WERI-Rb-1 (cell line): ENCODE data around the gene TMEFF1.

Experiments
- DNase-seq: peaks from one replicate; pipeline ENCODE4 v3.0.0-alpha.2; 2020
- H3K27ac ChIP-seq: fragments of 250-450 bp; sonication (Bioruptor Pico); 2 replicates; pipeline ENCODE4 v1.5.1; 2020; ENCODE audit warnings: mild to moderate bottlenecking, moderate library complexity
- H3K27me3 ChIP-seq: fragments of 250-450 bp; sonication (Bioruptor Pico); 2 replicates; pipeline ENCODE4 v1.5.1; 2021; ENCODE audit warnings: mild to moderate bottlenecking, low read depth, moderate library complexity; ENCODE audit not compliant: insufficient read depth, severe bottlenecking
- H3K36me3 ChIP-seq: fragments of 250-450 bp; sonication (Bioruptor Pico); 2 replicates; pipeline ENCODE4 v1.5.1; 2020; ENCODE audit warnings: mild to moderate bottlenecking, moderate library complexity
- H3K4me3 ChIP-seq: 2 replicates; pipeline ENCODE4 v1.5.1; 2011; ENCODE audit warnings: low read depth, mild to moderate bottlenecking, control low read depth, low read length
- H3K9me3 ChIP-seq: fragments of 250-450 bp; sonication (Bioruptor Pico); 2 replicates; pipeline ENCODE4 v1.5.1; 2021; ENCODE audit warnings: mild to moderate bottlenecking, moderate library complexity; ENCODE audit not compliant: severe bottlenecking
- CTCF ChIP-seq: IDR thresholded peaks from 2 replicates; pipeline ENCODE4 v1.5.1; 2011; ENCODE audit warnings: low read depth, mild to moderate bottlenecking, control low read depth, inconsistent platforms, low read length

TMEFF1 gene

GRCh38 chr9:100472788-100473275 lies at the start of gene TMEFF1:
Gene TMEFF1, plus strand, starts transcription at chr9:100473149. Its CDS starts 396 bp downstream, at chr9:100473545.
- peak within 1 kb of the TSS; percentile 88 for H3K4me3 ChIP-seq
- H3K27ac ChIP-seq, result peak within 1 kb of the TSS; percentile 84
- TF ChIP-seq CTCF, result peak; percentile 31; the same call in 1 of the 2 replicates
- no peaks in the 10 kb centered on the region for H3K9me3 ChIP-seq
- DNase-seq, result peak; percentile 93
- no peaks in the 10 kb centered on the region for H3K27me3 ChIP-seq
- H3K36me3 ChIP-seq, result peaks cover 4% of the 10 kb centered on the region

GRCh38 chr9:100425758-100426157 lies 47.2 kb upstream of the TMEFF1 start:
- Histone ChIP-seq H3K36me3 (no peaks in the 10 kb centered on the region; the same call in 1 of the 2 replicates), H3K27me3 (no peaks in the 10 kb centered on the region), H3K4me3 (no peak overlapping the region), H3K27ac (peak overlapping the region; percentile 91), H3K9me3 (no peaks in the 10 kb centered on the region)
- DNase-seq, result no peak
- no peak for TF ChIP-seq CTCF

- Histone ChIP-seq H3K9me3 (no peaks in the 10 kb centered on the region), H3K27me3 (no peaks in the 10 kb centered on the region), H3K27ac (peak overlapping the region; percentile 91), H3K36me3 (no peaks in the 10 kb centered on the region; the same call in 1 of the 2 replicates), H3K4me3 (peak overlapping the region; percentile 83)
- DNase-seq, result no peak
- TF ChIP-seq CTCF, result no peak
Measured at GRCh38 chr9:100426189-100426529, 46.8 kb upstream of the TMEFF1 start.

GRCh38 chr9:100426530-100427365 lies 46.2 kb upstream of the TMEFF1 start, which contains the start of gene MSANTD3:
Gene MSANTD3, plus strand, starts transcription at chr9:100427143. Its CDS starts 14,796 bp downstream, at chr9:100441939.
- Histone ChIP-seq H3K27ac (peak within 1 kb of the TSS; percentile 91), H3K27me3 (no peaks in the 10 kb centered on the region), H3K4me3 (peak within 1 kb of the TSS; percentile 87), H3K9me3 (no peaks in the 10 kb centered on the region), H3K36me3 (peaks cover 4% of the 10 kb centered on the region; the same call in 1 of the 2 replicates)
- peak; percentile 70 for DNase-seq
- TF ChIP-seq CTCF, result no peak

GRCh38 chr9:100427366-100428263 lies 45.3 kb upstream of the TMEFF1 start:
- no peak for TF ChIP-seq CTCF
- DNase-seq, result peak; percentile 80

More at GRCh38 chr9:100427366-100428263, 45.3 kb upstream of the TMEFF1 start:
- H3K27ac ChIP-seq, result peak overlapping the region; percentile 87
- no peaks in the 10 kb centered on the region for H3K9me3 ChIP-seq
- H3K36me3 ChIP-seq, result peaks cover 5% of the 10 kb centered on the region; the same call in 1 of the 2 replicates
- H3K27me3 ChIP-seq, result no peaks in the 10 kb centered on the region
- H3K4me3 ChIP-seq, result peak overlapping the region; percentile 87
